Activated CD8-positive, alpha-beta memory T cell treated with anti-CD3 and anti-CD28 coated beads, Interleukin-2, amount 50 U/mL, for 24 hours (primary cell): ENCODE measurements around the gene BICD1.
A peak's percentile ranks its signal among the peaks of the same experiment; 100 is the strongest.
"Not testable (repeated sequence)": the region's sequence is repeated elsewhere in the genome, so short reads cannot be mapped to it uniquely, and the experiment has no call there.

ENCODE experiments used
- DNase-seq: peaks from one replicate; pipeline ENCODE4 v3.0.0-alpha.2; 2020; ENCODE audit errors: extremely low read depth

Gene BICD1

GRCh38 chr12:32106517-32107358 lies at the start of gene BICD1:
BICD1 (plus strand) TSS chr12:32106847; CDS start chr12:32107332, 485 bp downstream.
- peak; percentile 56 for DNase-seq

DNA sequence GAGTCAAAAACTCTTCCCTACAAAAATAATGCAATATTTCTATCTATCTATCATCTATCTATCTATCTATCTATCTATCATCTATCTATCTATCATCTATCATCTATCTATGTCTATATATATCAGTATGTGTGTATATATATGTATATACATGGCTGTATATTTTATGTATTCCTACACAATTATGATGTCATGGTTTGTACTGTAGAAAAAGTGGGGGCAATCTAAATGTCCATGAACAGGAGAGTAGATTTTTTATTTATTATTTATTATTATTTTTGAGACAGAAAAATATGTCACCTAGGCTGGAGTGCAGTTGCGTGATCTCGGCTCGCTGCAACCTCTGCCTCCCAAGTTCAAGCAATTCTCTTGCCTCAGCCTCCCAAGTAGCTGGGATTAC lies 45.6 kb upstream of the BICD1 start:
- no peak for DNase-seq

DNA sequence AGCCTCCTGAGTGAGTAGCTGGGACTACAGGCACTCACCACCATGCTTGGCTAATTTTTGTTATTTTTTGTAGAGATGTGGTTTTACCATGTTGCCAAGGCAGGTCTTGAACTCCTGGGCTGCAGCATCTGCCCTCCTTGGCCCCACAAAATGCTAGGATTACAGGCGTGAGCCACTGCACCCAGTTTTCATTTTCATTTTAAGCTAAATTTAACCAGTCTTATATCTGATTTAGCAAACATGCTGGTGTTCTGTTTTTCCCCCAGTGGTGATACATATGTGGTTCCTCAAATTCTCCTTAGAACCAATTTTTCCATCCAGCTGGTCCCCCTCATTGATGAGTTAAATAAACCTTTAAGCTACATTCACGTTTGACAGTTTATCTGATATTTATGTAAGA lies 43.8 kb upstream of the BICD1 start:
- DNase-seq: no peak

DNA sequence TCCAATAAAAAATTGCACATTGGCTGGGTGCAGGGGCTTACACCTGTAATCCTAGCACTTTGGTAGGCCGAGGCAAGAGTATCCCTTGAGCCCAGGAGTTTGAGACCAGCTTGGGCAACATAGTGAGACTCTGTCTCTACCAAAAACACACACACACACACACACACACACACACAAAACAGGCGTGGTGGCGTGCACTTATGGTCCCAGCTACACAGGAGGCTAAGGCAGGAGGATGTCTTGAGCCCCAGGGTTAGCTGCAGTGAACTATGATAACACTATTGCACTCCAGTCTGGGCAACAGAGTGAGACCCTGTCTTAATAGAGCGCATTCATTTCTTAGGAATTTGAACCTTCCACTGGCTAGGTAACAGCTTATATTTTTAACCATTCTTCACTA lies 42.9 kb upstream of the BICD1 start:
- DNase-seq: no peak

DNA sequence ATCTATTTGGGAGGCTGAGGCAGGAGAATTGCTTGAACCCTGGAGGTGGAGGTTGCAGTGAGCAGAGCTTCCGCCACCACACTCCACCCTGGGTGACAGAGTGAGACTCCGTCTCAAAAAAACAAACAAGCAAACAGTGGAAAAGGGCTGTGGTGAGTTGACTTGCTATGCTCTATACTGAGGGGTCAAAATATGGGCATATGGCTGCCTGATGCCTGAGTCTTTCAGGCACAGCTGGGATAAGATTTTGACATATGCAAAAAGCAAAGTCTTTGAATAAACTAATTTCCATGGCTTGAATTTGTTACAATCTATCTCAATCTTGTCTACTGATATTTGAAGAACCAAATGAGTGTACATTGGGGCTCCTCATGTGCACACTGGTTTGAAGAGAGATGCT lies 40.4 kb upstream of the BICD1 start:
- no peak for DNase-seq

GRCh38 chr12:32069071-32069470 lies 37.6 kb upstream of the BICD1 start:
- no peak for DNase-seq

DNA sequence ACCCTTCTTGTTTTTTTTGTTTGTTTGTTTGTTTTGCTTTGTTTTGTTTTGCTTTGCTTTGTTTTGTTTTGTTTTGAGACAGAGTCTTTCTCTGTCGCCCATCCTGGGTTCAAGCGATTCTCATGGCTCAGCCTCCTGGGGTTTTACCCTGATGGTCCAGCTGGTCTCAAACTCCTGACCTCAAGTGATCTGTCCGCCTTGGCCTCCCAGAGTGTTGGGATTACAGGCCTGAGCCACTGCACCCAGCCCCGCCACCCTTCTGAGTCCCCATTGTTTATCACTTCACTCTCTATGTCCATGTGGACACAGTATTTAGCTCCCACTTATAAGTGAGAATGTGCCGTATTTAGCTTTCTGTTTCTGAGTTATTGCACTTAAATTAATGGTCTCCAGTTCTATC lies 36.9 kb upstream of the BICD1 start:
- no peak for DNase-seq

- no peak for DNase-seq
These were observed 36.3 kb upstream of the BICD1 start for GRCh38 chr12:32070370-32070769.

- no peak for DNase-seq
These were observed 34.5 kb upstream of the BICD1 start for GRCh38 chr12:32072102-32072501.

GRCh38 chr12:32074432-32074831 lies 32.2 kb upstream of the BICD1 start:
- no peak for DNase-seq

- no peak for DNase-seq
These were observed 29.7 kb upstream of the BICD1 start for GRCh38 chr12:32076941-32077340.

GRCh38 chr12:32080435-32080834 lies 26.2 kb upstream of the BICD1 start:
- no peak for DNase-seq

GRCh38 chr12:32083489-32083888 lies 23.2 kb upstream of the BICD1 start:
- no peak for DNase-seq

- no peak for DNase-seq
These were observed 22.5 kb upstream of the BICD1 start for GRCh38 chr12:32084017-32084688.

DNA sequence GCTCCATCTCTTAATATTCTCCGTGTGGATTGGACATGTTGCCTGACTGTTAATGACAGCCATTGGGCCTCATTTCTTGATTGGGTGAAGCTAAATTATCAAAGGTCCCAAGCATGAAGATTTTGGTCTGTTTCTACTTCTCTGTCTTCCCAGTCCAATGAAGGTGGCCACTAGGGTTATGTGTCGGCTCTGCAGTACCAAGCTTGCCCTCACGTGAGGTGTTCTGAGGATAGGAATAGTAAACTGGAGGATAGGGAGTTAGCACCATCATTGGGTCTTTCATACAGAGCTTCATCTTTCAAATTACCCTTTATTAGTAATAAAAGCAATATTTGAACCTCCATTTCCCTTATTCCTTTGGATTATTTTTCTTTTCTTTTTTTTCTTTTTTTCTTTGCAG lies 21.9 kb upstream of the BICD1 start:
- DNase-seq: no peak

GRCh38 chr12:32087306-32087705 lies 19.3 kb upstream of the BICD1 start:
- no peak for DNase-seq

- DNase-seq: no peak
These were observed 17.5 kb upstream of the BICD1 start for GRCh38 chr12:32089156-32089555.

DNA sequence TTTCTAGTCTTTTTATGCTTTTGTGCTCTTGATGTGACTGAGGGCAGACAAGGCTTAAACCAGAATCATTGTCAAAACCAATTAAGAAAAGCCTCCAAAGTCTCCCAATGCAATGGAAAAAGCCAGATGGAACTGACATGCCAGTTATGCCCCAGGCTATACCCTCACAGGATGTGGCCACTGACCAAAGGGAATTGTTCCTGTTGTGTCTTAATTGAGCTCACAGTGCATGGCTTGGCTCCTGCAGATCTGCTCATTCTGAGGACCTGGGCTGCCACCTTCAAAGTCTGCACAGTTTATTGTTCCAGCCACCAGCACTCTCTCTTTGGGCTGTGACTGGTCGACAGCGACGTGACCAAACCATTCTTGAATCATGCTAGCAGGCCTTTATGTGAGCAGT lies 17.1 kb upstream of the BICD1 start:
- DNase-seq: no peak

DNA sequence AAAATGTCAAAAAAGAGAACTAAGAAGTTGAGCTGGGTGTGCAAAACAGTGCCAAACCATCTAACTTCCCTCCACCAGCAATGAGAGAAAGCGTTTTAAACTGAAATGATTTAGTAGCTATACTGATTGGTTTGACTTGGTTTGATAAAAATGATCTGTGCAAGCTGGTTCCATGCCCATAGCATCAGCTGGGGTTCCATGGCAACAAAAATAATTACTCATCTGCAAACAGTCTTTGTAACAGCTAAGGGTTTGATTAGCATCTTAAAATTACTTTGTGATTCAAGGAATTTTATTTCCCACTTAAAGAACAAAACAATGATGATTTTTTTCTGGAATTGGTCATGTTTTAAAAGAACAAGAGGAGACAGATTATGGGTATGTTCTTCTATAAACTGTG lies 15.0 kb upstream of the BICD1 start:
- DNase-seq: no peak

DNA sequence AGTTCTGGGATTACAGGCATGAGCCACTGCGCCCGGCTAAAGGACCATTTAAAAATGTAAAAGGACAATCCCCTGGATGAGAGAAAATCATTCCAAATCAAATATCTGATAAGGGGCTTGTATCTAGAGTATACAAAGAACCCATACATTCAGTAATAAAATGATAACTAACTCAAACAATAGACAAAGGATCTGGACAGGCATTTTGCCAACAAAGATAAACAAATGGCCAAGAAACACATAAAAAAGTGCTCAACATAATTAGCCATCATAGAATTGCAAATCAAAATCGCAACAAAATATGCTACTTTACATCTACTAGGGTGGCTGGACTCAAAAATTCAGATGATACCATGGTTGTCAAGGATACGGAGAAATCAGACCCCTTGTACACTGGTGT lies 8.5 kb upstream of the BICD1 start:
- DNase-seq: no peak

DNA sequence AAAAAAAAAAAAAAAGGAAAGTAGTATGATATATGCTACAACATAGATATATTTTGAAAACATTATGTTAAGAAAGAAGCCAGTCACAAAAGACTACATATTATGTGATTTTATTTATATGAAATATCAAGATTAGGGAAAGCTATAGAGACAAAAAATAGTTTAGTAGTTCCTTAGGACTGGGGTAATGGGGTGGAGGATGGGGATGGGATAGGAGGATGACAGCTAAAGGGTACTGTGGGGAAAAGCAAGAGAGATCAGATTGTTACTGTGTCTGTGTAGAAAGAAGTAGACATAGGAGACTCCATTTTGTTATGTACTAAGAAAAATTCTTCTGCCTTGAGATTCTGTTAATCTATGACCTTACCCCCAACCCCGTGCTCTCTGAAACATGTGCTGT lies 7.4 kb upstream of the BICD1 start:
- not testable (repeated sequence) for DNase-seq

DNA sequence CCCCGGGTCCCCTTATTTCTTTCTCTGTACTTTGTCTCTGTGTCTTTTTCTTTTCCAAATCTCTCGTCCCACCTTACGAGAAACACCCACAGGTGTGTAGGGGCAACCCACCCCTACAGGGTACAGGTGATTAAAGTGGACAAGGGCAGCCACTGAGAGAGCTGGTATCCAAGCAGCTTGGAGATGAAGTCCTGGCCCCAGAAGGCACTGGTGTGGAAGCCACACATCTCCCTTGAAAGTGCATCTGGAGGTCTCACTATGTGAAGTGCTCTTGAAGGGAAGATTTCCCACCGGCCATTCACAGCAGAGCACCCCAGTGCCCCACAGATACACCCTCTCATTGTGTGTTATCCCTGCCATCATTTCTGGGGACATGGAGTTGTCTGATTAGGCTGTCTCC lies 6.3 kb upstream of the BICD1 start:
- DNase-seq: no peak

GRCh38 chr12:32100888-32101287 lies 5.8 kb upstream of the BICD1 start:
- no peak for DNase-seq
